Coronary artery (tissue), 2 donors: ENCODE data around the gene MYO5A.
A peak's percentile ranks its signal among the peaks of the same experiment; 100 is the strongest.

Source experiments
- DNase-seq: peaks from one replicate; pipeline ENCODE4 v3.0.0-alpha.2; 2017; ENCODE audit warnings: low spot score
- H3K27ac ChIP-seq, 2 donors: fragments of 200-600 bp; sonication (generic); one replicate each; pipeline ENCODE4 v1.5.1; 2016 to 2019
- H3K4me3 ChIP-seq: fragments of 200-600 bp; sonication (generic); 2 replicates; pipeline ENCODE4 v1.5.1; 2016; ENCODE audit warnings: mild to moderate bottlenecking, moderate library complexity
- TF ChIP-seq, protein P1 (sequence below): fragments of 200-600 bp; sonication (generic); IDR thresholded peaks from one replicate; pipeline ENCODE4 v1.5.1; 2019; ENCODE audit warnings: antibody characterized with exemption

The MYO5A gene

DNA sequence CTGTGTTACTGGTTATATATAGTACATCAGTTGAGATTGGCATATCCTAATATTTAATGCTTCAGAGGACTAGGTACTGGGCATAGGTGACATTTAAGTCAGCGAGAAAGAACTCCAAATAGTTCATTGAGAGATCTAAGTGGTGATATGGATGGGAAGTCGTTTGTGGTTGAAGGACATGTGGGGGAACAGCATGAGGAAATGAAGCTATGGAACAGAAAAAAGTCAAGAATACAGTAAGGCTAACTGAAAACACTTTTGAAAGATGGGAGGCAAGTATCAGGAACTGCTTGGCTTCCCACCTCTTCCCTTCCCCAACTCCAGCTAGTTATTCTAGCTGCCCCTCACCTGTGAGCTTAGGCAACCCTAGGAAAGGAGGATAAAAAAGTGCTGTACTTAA lies 3.7 kb upstream of the MYO5A start:
- no peak overlapping the region for H3K4me3 ChIP-seq
- TF ChIP-seq, protein P1, sequence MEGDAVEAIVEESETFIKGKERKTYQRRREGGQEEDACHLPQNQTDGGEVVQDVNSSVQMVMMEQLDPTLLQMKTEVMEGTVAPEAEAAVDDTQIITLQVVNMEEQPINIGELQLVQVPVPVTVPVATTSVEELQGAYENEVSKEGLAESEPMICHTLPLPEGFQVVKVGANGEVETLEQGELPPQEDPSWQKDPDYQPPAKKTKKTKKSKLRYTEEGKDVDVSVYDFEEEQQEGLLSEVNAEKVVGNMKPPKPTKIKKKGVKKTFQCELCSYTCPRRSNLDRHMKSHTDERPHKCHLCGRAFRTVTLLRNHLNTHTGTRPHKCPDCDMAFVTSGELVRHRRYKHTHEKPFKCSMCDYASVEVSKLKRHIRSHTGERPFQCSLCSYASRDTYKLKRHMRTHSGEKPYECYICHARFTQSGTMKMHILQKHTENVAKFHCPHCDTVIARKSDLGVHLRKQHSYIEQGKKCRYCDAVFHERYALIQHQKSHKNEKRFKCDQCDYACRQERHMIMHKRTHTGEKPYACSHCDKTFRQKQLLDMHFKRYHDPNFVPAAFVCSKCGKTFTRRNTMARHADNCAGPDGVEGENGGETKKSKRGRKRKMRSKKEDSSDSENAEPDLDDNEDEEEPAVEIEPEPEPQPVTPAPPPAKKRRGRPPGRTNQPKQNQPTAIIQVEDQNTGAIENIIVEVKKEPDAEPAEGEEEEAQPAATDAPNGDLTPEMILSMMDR, result no peak
- no peak for DNase-seq
- H3K27ac ChIP-seq, result no peak overlapping the region

DNA sequence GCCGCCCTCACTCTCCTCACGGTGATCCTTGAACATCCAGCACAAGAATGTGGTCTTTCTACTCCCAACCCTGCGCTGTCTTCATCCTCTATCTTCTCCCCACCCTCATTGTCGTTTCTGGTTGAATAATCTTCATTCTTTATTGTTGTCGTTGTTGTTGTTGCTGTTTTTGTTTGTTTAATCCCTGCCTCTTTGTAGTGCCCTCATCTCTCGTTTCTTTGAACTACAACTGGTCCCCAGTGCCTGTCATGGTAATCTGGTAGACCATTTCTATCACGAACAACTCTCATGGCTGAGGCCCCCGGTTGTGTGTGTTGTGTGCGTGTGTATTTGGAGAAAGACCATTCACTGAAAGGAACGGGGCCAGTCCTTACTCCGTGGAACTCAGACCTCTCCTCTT lies 1.3 kb upstream of the MYO5A start:
- TF ChIP-seq, protein P1, result no peak
- H3K27ac ChIP-seq, result no peak overlapping the region
- no peak for DNase-seq
- H3K4me3 ChIP-seq, result peak overlapping the region; percentile 92

DNA sequence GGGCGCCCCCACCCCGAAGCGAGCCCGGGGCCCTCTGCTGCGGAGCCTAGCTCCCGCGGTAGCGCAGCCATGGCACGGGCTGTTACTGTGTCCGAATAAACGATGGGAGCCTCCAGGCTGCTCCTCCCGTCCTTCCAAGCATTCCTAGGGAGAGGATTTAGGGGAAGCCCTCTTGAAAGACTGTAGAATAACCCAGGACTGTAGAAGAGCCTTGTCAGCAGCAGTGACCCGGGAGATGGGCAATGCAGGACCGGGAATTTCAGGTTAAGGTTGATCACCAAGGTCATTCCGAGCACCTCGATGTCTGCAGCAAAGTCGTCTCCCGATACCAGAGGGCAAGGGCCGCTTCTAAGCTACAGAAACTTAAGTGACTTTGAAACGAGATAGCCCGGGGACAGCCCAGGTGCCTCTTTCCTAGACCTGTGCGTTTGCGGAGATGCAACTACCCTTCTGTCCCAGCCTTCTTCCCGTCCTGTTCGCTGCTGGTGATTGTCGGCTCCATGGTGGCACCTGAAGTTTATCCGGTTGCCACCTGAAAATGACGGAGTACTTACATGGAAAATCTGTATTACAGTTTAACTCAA lies 753 bp upstream of the MYO5A start:
- H3K27ac ChIP-seq, result peak overlapping the region; percentile 80 to 92
- TF ChIP-seq, protein P1, result no peak
- peak overlapping the region; percentile 92 for H3K4me3 ChIP-seq
- no peak for DNase-seq

DNA sequence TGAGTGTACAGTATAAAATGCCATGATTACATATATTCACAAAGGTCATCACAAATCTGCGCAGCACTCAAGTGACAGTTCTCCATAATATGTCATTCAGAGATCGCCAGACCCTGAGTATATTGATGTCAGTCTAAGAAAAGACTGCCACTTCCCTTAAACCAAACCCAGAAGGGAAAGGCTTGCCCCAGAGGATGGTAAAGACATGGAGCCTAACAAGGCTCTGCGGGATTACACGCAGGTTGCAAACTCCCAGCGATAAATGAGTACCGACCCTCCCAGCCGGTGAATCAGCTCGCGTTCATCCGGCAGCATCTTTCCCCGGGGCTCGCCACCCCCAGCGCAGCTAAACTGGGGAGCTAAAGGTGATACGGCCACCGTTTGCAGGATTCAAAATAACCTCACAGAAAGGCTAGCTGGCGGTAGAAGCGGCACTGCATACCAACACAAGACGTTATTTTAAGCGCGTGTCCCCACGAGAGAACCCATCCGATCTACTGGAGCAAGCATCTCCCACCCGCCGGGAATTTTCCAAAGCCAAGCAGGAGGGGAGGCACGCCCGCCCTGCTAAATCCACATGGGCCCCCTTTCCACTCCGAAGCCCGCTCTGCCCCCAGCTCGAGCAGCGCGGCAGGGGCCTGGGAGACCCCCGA lies 643 bp downstream of the MYO5A start:
- peak overlapping the region; percentile 80 to 92 for H3K27ac ChIP-seq
- DNase-seq, result no peak
- peak overlapping the region; percentile 92 for H3K4me3 ChIP-seq
- TF ChIP-seq, protein P1, result no peak

DNA sequence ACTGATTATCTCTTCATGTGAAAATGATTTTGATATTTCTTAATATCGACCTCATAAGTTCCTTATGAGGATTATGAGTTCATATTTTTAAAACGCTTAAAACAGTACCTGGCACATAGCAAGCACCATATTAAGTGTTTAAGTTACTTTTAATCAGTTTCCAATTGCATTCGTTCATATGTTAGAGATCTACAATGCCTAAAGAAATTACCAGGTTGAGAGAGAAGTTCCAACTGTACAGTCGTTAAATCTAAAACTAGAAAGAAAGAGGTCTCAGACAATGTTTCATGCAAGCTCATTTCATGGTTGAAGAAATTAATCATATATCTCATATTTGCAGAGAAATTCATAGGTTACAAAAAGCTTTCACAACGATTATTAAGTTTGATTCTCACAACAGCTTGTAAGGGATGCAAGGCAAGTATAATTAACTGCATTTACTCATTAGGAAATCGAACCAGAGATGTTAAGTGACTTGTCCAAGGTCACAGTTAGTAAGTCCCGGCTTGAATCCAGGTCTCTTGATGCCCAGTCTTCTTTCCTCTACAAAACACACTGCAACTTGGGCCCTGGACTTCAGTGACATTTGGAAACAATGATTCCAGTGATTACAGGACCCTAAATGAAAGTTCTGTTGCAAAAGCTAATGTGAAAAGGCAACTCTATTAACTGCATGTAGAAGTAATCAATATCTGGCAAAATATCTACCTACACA lies 1.3 kb downstream of the MYO5A start:
- Histone ChIP-seq H3K4me3 (peak overlapping the region; percentile 92), H3K27ac (peak overlapping the region in 1 of 2 donors; percentile 92)
- TF ChIP-seq, protein P1, result no peak
- no peak for DNase-seq

DNA sequence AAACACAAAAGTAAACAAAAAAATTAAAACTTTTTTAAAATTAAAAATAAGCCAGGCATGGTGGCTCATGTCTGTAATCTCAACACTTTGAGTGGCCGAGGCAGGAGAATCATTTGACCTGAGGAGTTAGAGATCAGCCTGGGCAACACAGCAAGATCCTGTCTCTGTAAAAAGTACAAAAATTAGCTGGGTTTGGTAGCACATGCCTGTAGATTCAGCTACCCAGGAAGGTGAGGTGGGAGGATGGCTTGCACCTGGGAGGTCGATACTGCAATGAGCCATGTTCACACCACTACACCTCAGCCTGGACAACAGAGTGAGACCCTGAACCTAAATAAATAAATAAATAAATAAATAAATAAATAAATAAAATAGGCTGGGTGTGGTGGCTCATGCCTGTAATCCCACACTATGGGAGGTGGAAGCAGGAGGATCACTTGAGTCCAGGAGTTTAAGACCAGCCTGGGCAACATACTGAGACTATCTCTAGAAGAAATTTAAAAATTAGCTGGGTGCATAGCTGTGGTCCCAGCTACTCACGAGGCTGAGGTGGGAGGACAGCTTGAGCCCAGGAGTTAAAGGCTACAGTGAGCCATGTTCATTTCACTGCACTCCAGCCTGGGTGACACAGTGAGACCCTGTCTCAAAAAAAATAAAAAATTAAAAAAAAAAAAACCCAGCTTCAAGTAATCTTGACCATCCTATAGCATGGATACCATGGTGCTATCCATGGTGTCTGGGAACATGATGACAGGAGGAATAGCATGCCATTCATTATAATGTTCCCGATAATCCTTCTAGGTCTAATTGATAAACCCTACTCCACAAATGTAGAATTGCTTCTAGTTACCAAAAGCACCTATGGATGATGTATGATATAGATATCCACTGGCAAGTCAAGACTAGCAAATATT lies 4.2 kb downstream of the MYO5A start:
- Histone ChIP-seq H3K27ac (no peak overlapping the region), H3K4me3 (no peak overlapping the region)
- TF ChIP-seq, protein P1, result no peak

More for the DNA sequence above, 4.2 kb downstream of the MYO5A start:
- DNase-seq, result no peak
